HG03095 (cell line): ENCODE data around the gene TNPO2.
"Not testable (repeated sequence)": the region's sequence is repeated elsewhere in the genome, so short reads cannot be mapped to it uniquely, and the experiment has no call there.

Experiments used
- ATAC-seq: cut with Tn5 transposase; IDR thresholded peaks from one replicate; pipeline ENCODE4 v1.9.1; 2021; ENCODE audit warnings: moderate library complexity; ENCODE audit not compliant: unreplicated experiment

TNPO2 gene

GRCh38 chr19:12737835-12738351 lies 14.2 kb upstream of the TNPO2 start:
- no peak for ATAC-seq

DNA sequence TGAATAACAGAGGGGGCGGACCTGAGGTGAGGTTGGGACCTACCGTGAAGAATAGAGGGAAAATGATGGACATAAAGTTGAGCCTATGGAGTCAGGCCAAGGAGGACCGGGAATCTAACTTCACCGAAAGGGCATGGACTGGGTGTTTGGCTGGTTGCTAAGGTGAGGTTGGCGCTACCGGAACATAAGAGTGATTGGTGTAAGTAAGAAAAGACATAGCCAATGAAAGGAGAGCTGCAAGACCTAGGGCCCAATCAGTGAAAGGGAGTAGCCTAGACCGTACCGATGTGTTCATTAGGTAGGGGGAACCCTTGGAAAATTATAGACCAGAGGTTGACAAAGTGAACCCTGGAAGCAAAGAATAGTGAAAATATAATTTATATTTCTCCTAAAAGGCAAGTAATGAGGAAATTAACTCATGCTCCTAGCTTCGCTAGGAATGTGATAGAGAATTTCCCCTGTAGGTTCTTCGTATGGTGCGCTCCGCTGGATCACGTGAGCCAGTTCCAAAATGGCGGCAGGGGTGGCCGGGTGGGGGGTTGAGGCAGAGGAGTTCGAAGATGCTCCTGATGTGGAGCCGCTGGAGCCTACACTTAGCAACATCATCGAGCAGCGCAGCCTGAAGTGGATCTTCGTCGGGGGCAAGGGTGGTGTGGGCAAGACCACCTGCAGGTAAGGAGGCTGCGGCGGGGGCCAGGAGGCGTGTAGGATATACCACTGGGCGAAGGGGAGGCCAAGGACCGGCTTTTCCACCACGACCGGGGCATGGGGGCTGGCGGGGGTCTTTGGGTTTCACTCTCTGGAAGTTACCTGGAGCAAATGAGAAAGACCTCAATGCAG lies 13.5 kb upstream of the TNPO2 start, which contains the start of gene GET3:
TSS of gene GET3 (plus strand) at position 503 of the 840 bp plus-strand sequence. CDS start at position 512, 9 bp downstream.
- peak; percentile 73 for ATAC-seq

GRCh38 chr19:12733369-12734214 lies 9.9 kb upstream of the TNPO2 start:
- ATAC-seq: no peak

DNA sequence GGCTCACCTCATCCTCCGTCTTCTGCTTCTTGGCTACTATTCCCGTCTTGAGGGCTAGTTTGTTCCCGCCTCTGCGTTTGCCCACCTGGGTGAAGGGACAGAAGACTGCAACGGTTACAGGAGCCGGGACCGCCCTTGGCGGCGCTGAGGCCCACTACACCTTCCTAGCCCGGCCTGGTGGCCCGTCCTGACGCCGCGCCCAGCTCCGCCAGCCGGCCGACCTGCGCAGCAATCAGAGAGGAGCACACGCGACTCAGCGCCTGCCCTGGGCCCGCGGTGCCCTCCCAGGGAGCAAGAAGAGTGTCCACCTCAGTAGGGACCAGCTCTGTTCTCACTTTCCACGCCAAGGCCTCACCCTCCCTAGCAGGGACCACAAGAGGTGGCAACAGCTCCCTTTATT lies 7.6 kb upstream of the TNPO2 start:
- ATAC-seq: no peak

GRCh38 chr19:12730064-12730463 lies 6.3 kb upstream of the TNPO2 start:
- no peak for ATAC-seq

GRCh38 chr19:12727745-12728433 lies 4.2 kb upstream of the TNPO2 start:
- ATAC-seq: no peak

GRCh38 chr19:12726988-12727316 lies 3.2 kb upstream of the TNPO2 start:
- no peak for ATAC-seq

GRCh38 chr19:12725612-12726011 lies 1.9 kb upstream of the TNPO2 start:
- not testable (repeated sequence) for ATAC-seq

GRCh38 chr19:12723381-12723640 lies 421 bp downstream of the TNPO2 start:
- no peak for ATAC-seq

DNA sequence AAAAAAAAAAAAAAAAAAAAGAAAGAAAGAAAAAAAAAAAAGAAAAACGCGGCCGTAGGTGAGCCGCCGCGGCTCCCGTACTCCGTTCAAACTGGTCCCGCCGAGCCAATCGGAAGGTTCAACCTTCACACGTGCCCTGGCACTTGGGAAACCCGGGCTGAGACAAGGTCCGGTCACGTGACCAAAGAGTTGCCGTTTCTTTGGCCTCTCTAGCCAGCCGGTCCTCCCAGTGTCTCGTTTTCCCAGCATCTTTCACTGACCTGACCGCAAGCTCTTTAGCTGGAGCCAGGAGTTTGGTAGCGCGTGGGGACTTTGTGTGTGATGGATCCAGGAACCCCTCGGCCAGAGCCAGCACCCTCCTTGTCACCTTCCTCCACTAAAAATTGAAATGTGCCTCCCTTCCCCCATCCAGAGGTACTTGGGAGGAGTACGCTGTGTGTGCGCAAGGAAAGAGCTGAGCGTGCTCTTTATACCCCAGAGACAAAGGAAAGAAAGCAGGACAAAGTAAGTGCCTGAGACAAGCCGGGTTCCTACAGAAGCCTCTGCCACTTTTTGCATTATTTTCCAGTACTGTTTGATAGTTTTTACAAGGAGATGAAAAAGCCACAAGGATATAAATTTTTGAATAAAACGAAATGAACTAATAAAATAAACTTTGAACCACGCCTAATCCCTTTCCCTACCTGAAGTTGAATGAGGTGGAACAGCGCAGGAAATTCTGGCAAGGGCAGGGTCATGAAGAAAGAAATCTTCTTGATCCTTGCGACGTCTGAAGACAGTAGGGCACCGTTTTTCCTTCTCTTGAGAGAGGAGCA lies 959 bp downstream of the TNPO2 start:
- ATAC-seq: peak; percentile 62

DNA sequence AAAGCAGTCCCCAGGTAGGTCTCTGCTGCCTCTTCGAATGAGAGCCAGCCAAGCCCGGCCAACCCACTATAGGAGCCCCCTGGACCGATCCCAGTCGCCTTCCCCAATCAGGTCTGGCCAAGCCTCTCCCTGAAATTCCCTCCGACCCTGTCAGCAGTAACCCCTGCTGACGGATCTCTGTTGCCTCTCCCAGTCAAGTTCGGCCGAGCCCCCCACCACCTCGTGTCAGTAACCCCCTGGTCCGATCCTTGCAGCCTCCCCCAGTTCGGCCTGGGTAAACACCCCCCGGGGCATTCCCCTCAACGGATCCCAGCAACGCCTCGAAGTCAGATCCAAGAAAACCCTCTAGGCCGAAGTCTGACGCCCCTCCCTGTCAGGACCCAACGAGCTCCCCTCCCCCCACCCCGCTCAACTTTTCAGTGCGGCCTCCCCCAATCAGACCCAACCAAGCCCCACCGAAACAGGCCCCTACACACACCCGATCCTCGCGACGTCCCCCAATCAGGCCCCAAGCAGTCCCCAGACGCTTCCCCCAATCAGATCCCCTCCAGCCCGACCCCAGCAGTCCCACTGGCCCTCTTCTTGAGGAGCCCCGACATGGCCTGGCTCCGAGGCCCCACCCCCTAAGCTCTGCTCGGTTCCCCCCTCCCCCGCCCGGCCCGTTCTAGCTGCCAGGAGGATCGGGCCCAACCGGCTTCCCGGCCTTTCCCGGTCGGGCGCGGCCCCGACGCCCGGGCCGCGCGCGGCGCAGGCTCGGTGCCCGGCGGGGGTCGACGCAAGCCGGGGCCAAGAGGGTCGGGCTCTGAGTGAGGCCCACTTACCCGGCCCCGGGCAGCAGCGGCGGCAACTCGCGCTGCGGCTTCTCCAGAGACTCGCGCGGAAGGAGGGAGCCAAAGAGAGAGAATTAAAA lies 1.8 kb downstream of the TNPO2 start:
- ATAC-seq: peak; percentile 31

DNA sequence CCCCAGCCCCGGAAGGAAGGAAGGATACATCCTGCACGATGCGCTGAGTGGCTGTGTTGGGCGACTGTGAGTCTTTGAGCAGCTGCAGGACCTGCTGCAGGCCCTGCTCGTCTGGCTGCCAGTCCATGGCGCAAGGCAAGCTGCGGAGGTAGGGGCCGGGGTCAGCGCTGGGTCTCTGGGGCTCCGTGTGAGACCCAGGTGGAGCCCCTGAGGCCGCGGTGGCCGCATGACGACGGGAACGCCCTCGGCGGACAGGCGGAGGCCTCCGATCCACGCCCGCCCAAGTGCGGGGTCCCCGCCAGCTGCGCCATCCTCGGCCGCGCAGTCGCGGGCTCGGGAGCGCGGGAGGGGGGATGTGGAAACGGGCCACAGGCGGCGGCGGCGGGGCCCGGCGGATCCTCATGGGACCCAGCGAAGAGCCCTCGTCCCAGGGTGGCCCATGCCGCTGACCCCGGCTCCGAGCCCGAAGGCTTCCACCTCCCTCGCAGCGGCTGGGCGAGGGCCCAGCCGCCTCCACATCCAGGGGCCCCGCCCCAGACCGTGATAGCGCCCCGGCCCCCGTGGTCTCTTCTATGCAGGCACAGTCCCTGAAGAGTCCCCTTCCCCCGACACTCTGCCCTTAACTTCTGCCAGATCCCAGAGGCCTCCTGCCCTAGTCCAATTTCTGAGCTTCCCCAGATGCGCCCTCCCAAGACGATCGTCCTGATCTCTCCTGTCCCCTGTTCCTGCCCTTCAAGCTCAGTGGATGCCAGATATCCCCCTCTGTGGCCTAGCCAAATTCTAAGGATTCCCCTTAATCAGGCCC lies 2.7 kb downstream of the TNPO2 start:
- no peak for ATAC-seq

DNA sequence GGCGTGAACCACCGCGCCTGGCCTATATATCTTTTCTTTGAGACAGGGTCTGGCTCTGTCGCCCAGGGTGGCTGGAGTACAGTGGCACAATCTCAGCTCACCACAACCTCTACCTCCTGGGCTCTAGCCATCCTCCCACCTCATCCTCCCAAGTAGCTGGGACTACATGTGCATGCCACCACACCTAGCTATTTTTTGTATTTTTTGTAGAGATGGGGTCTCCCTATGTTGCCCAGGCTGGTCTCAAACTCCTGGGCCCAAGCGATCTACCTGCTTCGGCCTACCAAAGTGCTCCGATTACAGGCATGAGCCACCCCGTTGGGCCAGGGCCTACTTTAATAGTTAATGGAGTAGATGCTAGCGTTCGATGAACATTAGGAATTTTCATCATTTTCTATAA lies 3.4 kb downstream of the TNPO2 start:
- ATAC-seq: no peak

DNA sequence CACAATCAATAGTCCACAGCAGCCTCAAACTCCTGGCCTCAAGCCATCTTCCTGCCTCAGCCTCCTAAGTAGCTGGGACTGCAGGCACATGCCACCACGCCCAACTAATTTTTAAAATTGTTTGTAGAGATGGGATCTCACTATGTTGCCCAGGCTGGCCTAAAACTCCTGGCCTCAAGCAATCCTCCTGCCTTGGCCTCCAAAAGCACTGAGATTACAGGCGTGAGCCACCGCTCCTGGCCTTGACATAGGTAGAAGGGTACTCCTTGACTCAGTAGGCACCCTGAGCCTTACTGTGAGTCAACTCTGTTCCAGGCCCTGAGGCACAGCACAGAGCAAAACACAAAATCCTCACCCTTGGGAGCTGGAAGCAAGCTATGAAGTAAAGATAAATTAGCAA lies 7.8 kb downstream of the TNPO2 start:
- no peak for ATAC-seq

DNA sequence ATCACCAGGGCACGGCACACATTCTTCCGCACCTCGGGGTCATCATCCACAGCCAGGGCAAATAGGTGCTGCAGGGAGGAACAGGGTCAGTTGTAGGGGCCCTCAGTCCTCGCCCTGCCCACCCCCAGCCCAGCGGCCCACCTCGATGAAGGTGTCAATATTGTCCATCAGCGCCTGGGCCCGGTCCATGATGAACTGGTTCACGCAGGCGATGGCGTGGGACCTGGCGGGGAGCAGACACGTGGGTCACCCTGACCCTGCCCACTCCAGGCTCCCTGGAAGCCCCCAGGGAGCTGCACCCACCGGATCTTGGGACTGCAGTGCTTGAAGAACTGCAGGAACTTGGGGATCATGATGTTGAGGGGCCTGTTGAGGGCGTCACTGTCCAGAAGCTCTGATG lies 8.6 kb downstream of the TNPO2 start:
- ATAC-seq: no peak

GRCh38 chr19:12713304-12713703 lies 10.4 kb downstream of the TNPO2 start:
- ATAC-seq: not testable (repeated sequence)

- not testable (repeated sequence) for ATAC-seq
These were observed 11.7 kb downstream of the TNPO2 start for GRCh38 chr19:12712077-12712476.

DNA sequence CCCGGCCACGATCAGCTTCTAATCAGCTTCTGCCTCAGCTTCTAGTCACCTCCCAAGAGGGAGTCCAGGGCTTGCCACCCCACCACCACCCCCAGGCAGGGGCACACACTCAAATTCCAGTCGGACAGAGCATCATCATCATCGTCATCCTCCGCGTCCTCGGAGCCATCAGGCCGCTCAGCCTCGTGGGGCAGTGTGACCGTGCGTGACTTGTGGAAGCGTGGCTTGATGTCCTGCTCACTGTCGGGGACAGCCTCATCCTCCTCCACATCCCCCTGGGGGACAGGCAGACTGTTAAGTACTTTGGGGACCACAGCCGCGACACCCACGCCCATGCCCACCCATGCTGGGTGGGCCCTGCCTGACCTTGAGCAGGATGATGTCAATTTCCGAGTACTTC lies 12.5 kb downstream of the TNPO2 start:
- ATAC-seq: no peak

DNA sequence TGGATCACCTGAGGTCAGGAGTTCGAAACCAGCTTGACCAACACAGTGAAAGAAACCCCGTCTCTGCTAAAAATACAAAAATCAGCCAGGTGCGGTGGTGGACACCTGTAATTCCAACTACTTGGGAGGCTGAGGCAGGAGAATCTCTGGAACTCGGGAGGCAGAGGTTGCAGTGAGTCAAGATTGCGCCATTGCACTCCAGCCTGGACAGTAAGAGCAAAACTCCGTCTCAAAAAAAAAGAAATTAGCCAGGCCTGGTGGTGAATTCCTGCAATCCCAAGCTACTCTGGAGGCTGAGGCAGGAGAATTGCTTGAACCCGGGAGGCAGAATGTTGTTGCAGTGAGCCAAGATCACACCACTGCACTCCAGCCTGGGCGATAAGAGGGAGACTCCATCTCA lies 15.1 kb downstream of the TNPO2 start:
- ATAC-seq: no peak
